A549 (cell line): Measurements from ENCODE around the gene RAI2. TPM values are rescaled to one million over a fixed set of nuclear protein-coding genes. Genes with fewer than 3 reads are reported as not detected.

Source experiments
- ATAC-seq, 2 experiments: fragments of 200-7000 bp in 1 of 2; fragments of >200 bp in 1 of 2; cut with Nextera tagmentation in 1 of 2; cut with Tn5 transposase in 1 of 2; 3 replicates each; pipeline versions ENCODE4 v1.8.0 to v1.9.1; 2018 to 2020; ENCODE audit warnings: mild to moderate bottlenecking in 1 of 2, moderate library complexity in 1 of 2
- CTCF ChIA-PET: fragments of 300-600 bp; sonication (Branson Sonifier 250); formaldehyde crosslinking; extraction: SDS; loops from one replicate; lab custom pipeline; 2021; ENCODE audit warnings: antibody characterized with exemption, inconsistent platforms; lab: Yijun Ruan, JAX
- POLR2A ChIA-PET: fragments of 350-600 bp; formaldehyde crosslinking; extraction: SDS; loops from one replicate; lab custom pipeline; 2021; ENCODE audit warnings: antibody characterized with exemption, inconsistent platforms; lab: Yijun Ruan, JAX
- DNase-seq, 2 experiments: peaks; one replicate each; pipeline versions ENCODE4 v3.0.0 to v3.0.0-alpha.2; 2011 to 2016; ENCODE audit warnings: low read depth in 1 of 2, low spot score in 1 of 2
- FAIRE-seq: peaks from 2 replicates; lab custom pipeline; 2011; peaks lifted over from hg19 to GRCh38; lab: Jason Lieb, UNC
- H3K27ac ChIP-seq, 2 experiments: fragments of >200 bp; sonication (Bioruptor Twin); formaldehyde crosslinking; 3 replicates each; pipeline ENCODE4 v1.5.1; 2016 to 2017
- H3K4me1 ChIP-seq: fragments of >200 bp; sonication (Bioruptor Twin); formaldehyde crosslinking; 3 replicates; pipeline ENCODE4 v1.6.1; 2016
- H3K4me2 ChIP-seq: fragments of >200 bp; sonication (Bioruptor Twin); formaldehyde crosslinking; 3 replicates; pipeline ENCODE4 v1.6.1; 2016
- H3K4me3 ChIP-seq: fragments of >200 bp; sonication (Bioruptor Twin); formaldehyde crosslinking; 3 replicates; pipeline ENCODE4 v1.5.1; 2016
- H3K9me3 ChIP-seq: fragments of >200 bp; sonication (Bioruptor Twin); formaldehyde crosslinking; 3 replicates; pipeline ENCODE4 v1.6.1; 2016
- BCL3 ChIP-seq: fragments of >200 bp; sonication (Bioruptor Twin); formaldehyde crosslinking; IDR thresholded peaks from 3 replicates; pipeline ENCODE4 v1.6.1; 2016
- BHLHE40 ChIP-seq: IDR thresholded peaks from 2 replicates; pipeline ENCODE4 v1.6.1; 2012; ENCODE audit warnings: low read depth, low read length, inconsistent platforms
- CHD4 ChIP-seq: fragments of 200-600 bp; sonication (generic); IDR thresholded peaks from 2 replicates; pipeline ENCODE4 v1.6.1; 2016; ENCODE audit warnings: antibody characterized with exemption, mild to moderate bottlenecking, borderline replicate concordance
- E2F6 ChIP-seq: IDR thresholded peaks from 2 replicates; pipeline ENCODE4 v1.6.1; 2012; ENCODE audit warnings: low read depth, borderline replicate concordance
- EP300 ChIP-seq, 2 experiments: fragments of >200 bp; sonication (Bioruptor Twin); formaldehyde crosslinking; IDR thresholded peaks; 2 replicates in 1 of 2; 3 replicates in 1 of 2; pipeline ENCODE4 v1.6.1; 2016 to 2017
- ESRRA ChIP-seq: fragments of 150-350 bp; IDR thresholded peaks from 2 replicates; pipeline ENCODE4 v1.6.1; 2014; ENCODE audit warnings: mild to moderate bottlenecking, low read length, borderline replicate concordance
- FOSL2 ChIP-seq, 2 experiments: fragments of 450-650 bp in 1 of 2; fragments of >200 bp in 1 of 2; sonication (Bioruptor Twin) in 1 of 2; formaldehyde crosslinking; IDR thresholded peaks; 2 replicates each; pipeline versions ENCODE4 v1.5.0 to v1.6.1; 2016 to 2020; ENCODE audit warnings: mild to moderate bottlenecking in 1 of 2, moderate library complexity in 1 of 2
- FOXS1 ChIP-seq: fragments of 250-450 bp; sonication (Bioruptor Pico); IDR thresholded peaks from 2 replicates; pipeline ENCODE4 v1.5.0; 2020; ENCODE audit warnings: mild to moderate bottlenecking, moderate library complexity
- HMGXB4 ChIP-seq: fragments of 250-450 bp; sonication (Bioruptor Pico); IDR thresholded peaks from 2 replicates; pipeline ENCODE4 v1.5.0; 2021; ENCODE audit warnings: mild to moderate bottlenecking, moderate library complexity, borderline replicate concordance
- HOXB5 ChIP-seq: fragments of 250-450 bp; sonication (Bioruptor Pico); IDR thresholded peaks from 2 replicates; pipeline ENCODE4 v1.5.0; 2020; ENCODE audit warnings: mild to moderate bottlenecking, moderate library complexity
- JUN ChIP-seq, 2 experiments: fragments of >200 bp; sonication (Bioruptor Twin); formaldehyde crosslinking; IDR thresholded peaks; 2 replicates in 1 of 2; 3 replicates in 1 of 2; pipeline ENCODE4 v1.6.1; 2016 to 2017
- KDM1A ChIP-seq: fragments of 200-600 bp; sonication (generic); IDR thresholded peaks from 2 replicates; pipeline ENCODE4 v1.6.1; 2016; ENCODE audit warnings: low read depth, mild to moderate bottlenecking
- MAZ ChIP-seq: fragments of 150-350 bp; IDR thresholded peaks from 2 replicates; pipeline ENCODE4 v1.6.1; 2014; ENCODE audit warnings: antibody characterized with exemption, low read depth, low read length, borderline replicate concordance
- MYC ChIP-seq: IDR thresholded peaks from 2 replicates; pipeline ENCODE4 v1.6.1; 2012; ENCODE audit warnings: mild to moderate bottlenecking, inconsistent platforms, low read length, improper control_type of control experiment, borderline replicate concordance
- POLR2AphosphoS2 ChIP-seq: conservative IDR thresholded peaks from 2 replicates; pipeline ENCODE4 v1.6.1; 2012; ENCODE audit warnings: low read length, improper control_type of control experiment, inconsistent platforms
- RAD21 ChIP-seq, 2 experiments: fragments of >200 bp in 1 of 2; sonication (Bioruptor Twin) in 1 of 2; formaldehyde crosslinking in 1 of 2; IDR thresholded peaks in 1 of 2; conservative IDR thresholded peaks in 1 of 2; 2 replicates in 1 of 2; 3 replicates in 1 of 2; pipeline ENCODE4 v1.6.1; 2012 to 2018; ENCODE audit warnings: inconsistent platforms in 1 of 2
- RARB ChIP-seq: fragments of 250-450 bp; sonication (Bioruptor Pico); IDR thresholded peaks from 2 replicates; pipeline ENCODE4 v1.8.0; 2021; ENCODE audit warnings: mild to moderate bottlenecking, moderate library complexity
- REST ChIP-seq: fragments of 200-600 bp; sonication (generic); IDR thresholded peaks from 2 replicates; pipeline ENCODE4 v1.6.1; 2016; ENCODE audit warnings: antibody characterized with exemption, mild to moderate bottlenecking, moderate library complexity
- RNF2 ChIP-seq: fragments of 200-600 bp; sonication (generic); IDR thresholded peaks from 2 replicates; pipeline ENCODE4 v1.6.1; 2016; ENCODE audit warnings: low read depth, mild to moderate bottlenecking, antibody characterized with exemption, moderate library complexity, borderline replicate concordance
- SREBF2 ChIP-seq: fragments of 450-650 bp; IDR thresholded peaks from 2 replicates; pipeline ENCODE4 v1.6.1; 2014; ENCODE audit warnings: mild to moderate bottlenecking, moderate library complexity
- TP53 ChIP-seq: fragments of 250-450 bp; sonication (Bioruptor Pico); IDR thresholded peaks from 2 replicates; pipeline ENCODE4 v1.5.0; 2021; ENCODE audit warnings: mild to moderate bottlenecking, moderate library complexity
- USF2 ChIP-seq: fragments of 450-650 bp; IDR thresholded peaks from 2 replicates; pipeline ENCODE4 v1.6.1; 2014; ENCODE audit warnings: antibody characterized with exemption
- ZC3H11A ChIP-seq: fragments of 450-650 bp; IDR thresholded peaks from 2 replicates; pipeline ENCODE4 v1.6.1; 2014; ENCODE audit warnings: antibody characterized with exemption, mild to moderate bottlenecking
- ZNF302 ChIP-seq: fragments of 250-450 bp; sonication (Bioruptor Pico); IDR thresholded peaks from 2 replicates; pipeline ENCODE4 v1.9.0; 2021; ENCODE audit warnings: inconsistent platforms, mild to moderate bottlenecking, moderate library complexity
- ZSCAN20 ChIP-seq: fragments of 250-450 bp; sonication (Bioruptor Pico); IDR thresholded peaks from 2 replicates; pipeline ENCODE4 v1.8.0; 2022; ENCODE audit warnings: mild to moderate bottlenecking, moderate library complexity
- WGBS: methylation state at CpG from one replicate; pipeline ENCODE4 v1.1.6; 2017; ENCODE audit errors: missing lambda C conversion rate; 5-methylcytosine and 5-hydroxymethylcytosine counted together
- polyA plus RNA-seq, 4 experiments: library from polyadenylated mRNA; depleted of rRNA in 3 of 4; stranded (reverse); fragments of >200 nt; fragmentation: RNase III in 1 of 4; extraction: RNeasy Plus Mini Kit Qiagen cat#74134 plus additional on column Dnase treatment in 1 of 4; gene quantifications; 2 replicates in 3 of 4; 3 replicates in 1 of 4; pipeline ENCODE4 v1.2.3, GENCODE V29; 2011 to 2017

The RAI2 gene
- polyA plus RNA-seq, 2 of the 4 experiments (the other 2 are of a cell fraction), result not detected

- no peak for TF ChIP-seq KDM1A
Measured at GRCh38 chrX:17801431-17801830, 59.7 kb downstream of the RAI2 start (continued).

- H3K9me3 ChIP-seq, result no peaks in the 10 kb centered on the region
- H3K27ac ChIP-seq, result no peak overlapping the region
- H3K4me2 ChIP-seq, result no peak overlapping the region
- ATAC-seq, result no peak
- no peak for DNase-seq
- no peaks in the 10 kb centered on the region for H3K4me1 ChIP-seq
- no peak for FAIRE-seq
- H3K4me3 ChIP-seq, result no peak overlapping the region
- ChIA-PET POLR2A (interaction anchor here (0.7 kb wide), 1 partner anchor 116 kb away, joined by 9 read pairs; no protein-coding TSS in a partner anchor), CTCF (interaction anchor here (1.1 to 2.6 kb wide), 2 partner anchors 11 to 14 kb away, joined by 3 to 18 read pairs; no protein-coding TSS in a partner anchor)
- 82% methylated on average over 4 of the region's 4 CpGs for WGBS
- TF ChIP-seq HOXB5 (CRISPR knock-in tag), result no peak
- no peak for TF ChIP-seq RAD21 (conservative IDR thresholded peaks at IDR 0.05 in 1 of 2, IDR thresholded peaks at IDR 0.05 in 1 of 2)
- no peak for TF ChIP-seq SREBF2
- no peak for TF ChIP-seq RNF2
- TF ChIP-seq MAZ, result no peak
- no peak for TF ChIP-seq CHD4
- TF ChIP-seq TP53 (CRISPR knock-in tag), result no peak
- TF ChIP-seq REST, result no peak
- TF ChIP-seq FOXS1 (CRISPR knock-in tag), result no peak
- no peak for TF ChIP-seq JUN (IDR thresholded peaks at IDR 0.05)
- no peak for TF ChIP-seq POLR2AphosphoS2
- no peak for TF ChIP-seq ESRRA
- no peak for TF ChIP-seq RARB
- no peak for TF ChIP-seq BCL3
- no peak for TF ChIP-seq MYC
- TF ChIP-seq HMGXB4 (CRISPR knock-in tag), result no peak
- no peak for TF ChIP-seq FOSL2 (IDR thresholded peaks at IDR 0.05)
- TF ChIP-seq FOSL2 (CRISPR knock-in tag; IDR thresholded peaks at IDR 0.05), result no peak
Measured at GRCh38 chrX:17798921-17799320, 62.2 kb downstream of the RAI2 start.

GRCh38 chrX:17792826-17793225 lies 68.3 kb downstream of the RAI2 start:
- H3K4me1 ChIP-seq, result no peaks in the 10 kb centered on the region
- CTCF ChIA-PET, result no interaction called here
- H3K9me3 ChIP-seq, result no peaks in the 10 kb centered on the region
- H3K27ac ChIP-seq, result no peak overlapping the region
- H3K4me3 ChIP-seq, result no peak overlapping the region
- ATAC-seq (no peak), DNase-seq (no peak), FAIRE-seq (no peak)
- 0% methylated on average over 1 of the region's 1 CpG for WGBS
- H3K4me2 ChIP-seq, result no peak overlapping the region
- TF ChIP-seq EP300 (IDR thresholded peaks at IDR 0.05), result no peak
- no peak for TF ChIP-seq ZSCAN20 (CRISPR knock-in tag)
- TF ChIP-seq ZC3H11A, result no peak
- TF ChIP-seq MYC, result no peak
- TF ChIP-seq E2F6, result no peak
- TF ChIP-seq USF2, result no peak
- TF ChIP-seq BHLHE40, result no peak
- no peak for TF ChIP-seq POLR2AphosphoS2
- TF ChIP-seq ZNF302 (CRISPR knock-in tag), result no peak
- no peak for TF ChIP-seq KDM1A
- POLR2A ChIA-PET, result no interaction called here
